Measurements from ENCODE around the gene BPIFB2.
"Not testable (repeated sequence)": the region's sequence is repeated elsewhere in the genome, so short reads cannot be mapped to it uniquely, and the experiment has no call there.

Gene BPIFB2

GRCh38 chr20:33007376-33008335, at the start of gene BPIFB2:
BPIFB2 (plus strand) TSS chr20:33007704; CDS start chr20:33008575, 871 bp downstream.
- TF ChIP-seq CTCF (IDR thresholded peaks at IDR 0.05; ENCODE audit: extremely low read depth, insufficient read depth, missing control alignments) = no peak
- in situ Hi-C loops (cut with MboI; ENCODE audit: low pct_unique_long_range_greater_than_20kb, low sequenced_read_pairs, unreplicated experiment) = no loop called here
- no peak for DNase-seq (ENCODE audit: low spot score)

GRCh38 chr20:32958574-32958973, 48.9 kb upstream of the BPIFB2 start:
- TF ChIP-seq CTCF (IDR thresholded peaks at IDR 0.05; ENCODE audit: extremely low read depth, insufficient read depth, missing control alignments) = no peak
- DNase-seq (ENCODE audit: low spot score) = no peak
- in situ Hi-C loops (cut with MboI; ENCODE audit: low pct_unique_long_range_greater_than_20kb, low sequenced_read_pairs, unreplicated experiment) = loop anchor here (10.0 kb wide), 1 partner anchor 56 kb away; no protein-coding TSS in a partner anchor

GRCh38 chr20:32959351-32960221, 47.9 kb upstream of the BPIFB2 start:
- peak; percentile 4 for DNase-seq (ENCODE audit: low spot score)
- in situ Hi-C loops (cut with MboI; ENCODE audit: low pct_unique_long_range_greater_than_20kb, low sequenced_read_pairs, unreplicated experiment) = loop anchor here (10.0 kb wide), 1 partner anchor 55 kb away; no protein-coding TSS in a partner anchor
- no peak for TF ChIP-seq CTCF (IDR thresholded peaks at IDR 0.05; ENCODE audit: extremely low read depth, insufficient read depth, missing control alignments)

GRCh38 chr20:32960222-32960518, 47.3 kb upstream of the BPIFB2 start:
- no peak for TF ChIP-seq CTCF (IDR thresholded peaks at IDR 0.05; ENCODE audit: extremely low read depth, insufficient read depth, missing control alignments)
- DNase-seq (ENCODE audit: low spot score) = no peak
- in situ Hi-C loops (cut with MboI; ENCODE audit: low pct_unique_long_range_greater_than_20kb, low sequenced_read_pairs, unreplicated experiment) = no loop called here

GRCh38 chr20:32960849-32961731, 46.4 kb upstream of the BPIFB2 start:
- no peak for TF ChIP-seq CTCF (IDR thresholded peaks at IDR 0.05; ENCODE audit: extremely low read depth, insufficient read depth, missing control alignments)
- in situ Hi-C loops (cut with MboI; ENCODE audit: low pct_unique_long_range_greater_than_20kb, low sequenced_read_pairs, unreplicated experiment) = no loop called here
- no peak for DNase-seq (ENCODE audit: low spot score)

- in situ Hi-C loops (cut with MboI; ENCODE audit: low pct_unique_long_range_greater_than_20kb, low sequenced_read_pairs, unreplicated experiment) = no loop called here
- no peak for TF ChIP-seq CTCF (IDR thresholded peaks at IDR 0.05; ENCODE audit: extremely low read depth, insufficient read depth, missing control alignments)
- no peak for DNase-seq (ENCODE audit: low spot score)
Observed at GRCh38 chr20:32962053-32962452, 45.5 kb upstream of the BPIFB2 start.

- DNase-seq (ENCODE audit: low spot score); in situ Hi-C loops (cut with MboI; ENCODE audit: low pct_unique_long_range_greater_than_20kb, low sequenced_read_pairs, unreplicated experiment): not testable (repeated sequence)
Observed at GRCh38 chr20:32962646-32963045, 44.9 kb upstream of the BPIFB2 start.
